Fibroblast of skin of scalp (primary cell): Measurements from ENCODE around the gene POTEH. TPM values are rescaled to one million over a fixed set of nuclear protein-coding genes. Genes with fewer than 3 reads are reported as not detected.
"Not testable (repeated sequence)": the region's sequence is repeated elsewhere in the genome, so short reads cannot be mapped to it uniquely, and the experiment has no call there.

Source experiments
- DNase-seq: peaks from one replicate; pipeline ENCODE4 v3.0.0-alpha.2; 2013
- polyA plus RNA-seq, 2 experiments: library from polyadenylated mRNA; unstranded; fragments of 120-200 nt; gene quantifications; one replicate each; pipeline ENCODE4 v1.2.1, GENCODE V29; 2013; ENCODE audit not compliant: insufficient read length in 2 of 2

Gene POTEH
- not detected for polyA plus RNA-seq (2013, experiment 1 of 2; ENCODE audit: insufficient read length)
- not detected for polyA plus RNA-seq (2013, experiment 2 of 2; ENCODE audit: insufficient read length)

GRCh38 chr22:15689749-15690125 is at the start of gene POTEH:
Gene POTEH, plus strand, starts transcription at chr22:15690026. Its CDS starts 52 bp downstream, at chr22:15690078.
- not testable (repeated sequence) for DNase-seq

- DNase-seq: not testable (repeated sequence)
Measured at GRCh38 chr22:15642288-15642861, 47.5 kb upstream of the POTEH start.

GRCh38 chr22:15651954-15652353 is 37.9 kb upstream of the POTEH start:
- DNase-seq: not testable (repeated sequence)

- DNase-seq: not testable (repeated sequence)
Measured at GRCh38 chr22:15652738-15653137, 37.1 kb upstream of the POTEH start.

GRCh38 chr22:15653241-15653640 is 36.6 kb upstream of the POTEH start:
- DNase-seq: not testable (repeated sequence)

GRCh38 chr22:15661102-15661501 is 28.7 kb upstream of the POTEH start:
- DNase-seq: not testable (repeated sequence)

GRCh38 chr22:15664682-15665081 is 25.1 kb upstream of the POTEH start:
- DNase-seq: not testable (repeated sequence)

GRCh38 chr22:15665478-15665877 is 24.3 kb upstream of the POTEH start:
- not testable (repeated sequence) for DNase-seq

- DNase-seq: not testable (repeated sequence)
Measured at GRCh38 chr22:15669430-15669829, 20.4 kb upstream of the POTEH start.

GRCh38 chr22:15679702-15680101 is 10.1 kb upstream of the POTEH start:
- DNase-seq: not testable (repeated sequence)

GRCh38 chr22:15684115-15684514 is 5.7 kb upstream of the POTEH start:
- not testable (repeated sequence) for DNase-seq

GRCh38 chr22:15684695-15685094 is 5.1 kb upstream of the POTEH start:
- DNase-seq: not testable (repeated sequence)

GRCh38 chr22:15685641-15686040 is 4.2 kb upstream of the POTEH start:
- DNase-seq: not testable (repeated sequence)

GRCh38 chr22:15687086-15687485 is 2.7 kb upstream of the POTEH start:
- DNase-seq: not testable (repeated sequence)

- not testable (repeated sequence) for DNase-seq
Measured at GRCh38 chr22:15687676-15688075, 2.1 kb upstream of the POTEH start.

- not testable (repeated sequence) for DNase-seq
Measured at GRCh38 chr22:15688090-15688489, 1.7 kb upstream of the POTEH start.

- DNase-seq: not testable (repeated sequence)
Measured at GRCh38 chr22:15689012-15689748, 646 bp upstream of the POTEH start.

GRCh38 chr22:15713600-15713999 is 23.8 kb downstream of the POTEH start:
- DNase-seq: not testable (repeated sequence)

GRCh38 chr22:15714125-15714524 is 24.3 kb downstream of the POTEH start:
- DNase-seq: not testable (repeated sequence)

GRCh38 chr22:15721884-15722283 is 32.1 kb downstream of the POTEH start:
- DNase-seq: not testable (repeated sequence)

- not testable (repeated sequence) for DNase-seq
Measured at GRCh38 chr22:15729209-15729917, 39.5 kb downstream of the POTEH start.

- DNase-seq: not testable (repeated sequence)
Measured at GRCh38 chr22:15731023-15731422, 41.2 kb downstream of the POTEH start.

- DNase-seq: not testable (repeated sequence)
Measured at GRCh38 chr22:15734411-15734810, 44.6 kb downstream of the POTEH start.
